Skeletal muscle satellite cell (primary cell): ENCODE data around the gene HSPA6.

Experiments
- H3K27me3 ChIP-seq: 2 replicates; pipeline ENCODE4 v1.7.0; 2013; ENCODE audit warnings: low read length; ENCODE audit not compliant: control insufficient read depth, insufficient read depth
- H3K36me3 ChIP-seq: 2 replicates; pipeline ENCODE4 v1.7.0; 2013; ENCODE audit warnings: mild to moderate bottlenecking, control low read depth, low read length; ENCODE audit not compliant: insufficient read depth
- H3K4me1 ChIP-seq: 2 replicates; pipeline ENCODE4 v1.7.0; 2013; ENCODE audit warnings: low read length; ENCODE audit not compliant: control insufficient read depth, insufficient read depth
- H3K4me2 ChIP-seq: 2 replicates; pipeline ENCODE4 v1.7.0; 2013; ENCODE audit warnings: mild to moderate bottlenecking, low read length
- H3K4me3 ChIP-seq: 2 replicates; pipeline ENCODE4 v1.7.0; 2013; ENCODE audit warnings: low read length
- H3K9ac ChIP-seq: 2 replicates; pipeline ENCODE4 v1.7.0; 2013; ENCODE audit warnings: mild to moderate bottlenecking, low read depth, low read length, moderate library complexity
- H3K9me3 ChIP-seq: replicated peaks from 2 replicates; pipeline ENCODE4 v1.7.0; 2013; ENCODE audit warnings: mild to moderate bottlenecking, control low read depth, low read length

HSPA6 gene

DNA sequence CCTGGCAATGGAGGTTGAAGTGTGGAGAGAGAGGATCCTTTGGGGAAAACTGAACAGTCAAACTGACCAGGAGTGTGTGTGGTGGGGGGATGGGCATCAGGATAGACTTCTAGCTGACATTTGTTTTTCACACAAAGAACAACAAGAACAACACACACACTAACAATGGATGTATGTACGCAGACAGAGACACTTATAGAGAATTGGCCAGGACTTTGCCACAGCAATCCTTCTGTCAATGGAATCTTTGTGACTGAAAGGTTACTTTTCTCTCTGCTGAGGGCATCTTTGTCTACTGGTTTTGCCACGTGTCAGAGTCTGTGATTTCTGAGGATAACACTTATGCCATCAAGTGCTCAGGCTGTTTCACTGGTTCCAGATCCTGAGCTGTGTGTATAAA, 31.5 kb upstream of the HSPA6 start:
- no peak overlapping the region for H3K9ac ChIP-seq
- H3K36me3 ChIP-seq: no peaks in the 10 kb centered on the region
- H3K9me3 ChIP-seq: no peaks in the 10 kb centered on the region
- H3K4me1 ChIP-seq: no peaks in the 10 kb centered on the region
- H3K4me3 ChIP-seq: no peak overlapping the region
- no peak overlapping the region for H3K4me2 ChIP-seq
- peaks cover 78% of the 10 kb centered on the region for H3K27me3 ChIP-seq

DNA sequence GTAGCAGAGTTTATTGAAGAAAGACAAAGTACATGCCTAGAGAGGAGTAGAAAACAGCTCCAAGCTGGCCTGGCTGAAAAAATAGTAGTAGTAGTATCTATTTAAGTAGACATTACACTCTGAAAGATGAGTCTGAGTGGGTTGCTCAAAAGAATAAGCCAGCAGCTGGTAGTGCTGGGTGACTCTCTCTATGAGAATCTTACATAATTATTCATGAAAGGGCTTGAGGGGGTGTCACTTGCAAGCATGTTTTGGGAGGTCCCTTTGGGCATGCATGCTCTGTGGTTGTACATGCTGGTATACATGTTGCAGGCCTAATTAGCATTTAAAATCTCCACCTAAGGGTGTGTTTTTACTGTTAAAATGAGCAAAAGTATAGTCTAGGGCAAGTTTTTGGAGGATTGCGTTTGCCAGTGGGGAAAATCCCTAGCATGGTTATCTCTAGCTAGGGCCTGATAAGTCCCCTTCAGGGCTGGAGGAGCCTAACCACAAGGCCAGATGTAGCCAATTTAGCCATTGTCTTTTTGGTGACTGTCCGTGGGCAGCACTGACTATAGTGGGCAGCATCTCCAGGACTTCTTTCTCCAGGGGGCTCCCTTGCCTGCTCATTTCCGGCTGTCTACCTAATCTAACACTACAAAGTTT, 30.1 kb upstream of the HSPA6 start:
- Histone ChIP-seq H3K27me3 (peaks cover 72% of the 10 kb centered on the region), H3K9me3 (no peaks in the 10 kb centered on the region), H3K4me3 (no peak overlapping the region), H3K4me2 (no peak overlapping the region), H3K36me3 (no peaks in the 10 kb centered on the region), H3K9ac (no peak overlapping the region), H3K4me1 (no peaks in the 10 kb centered on the region)

DNA sequence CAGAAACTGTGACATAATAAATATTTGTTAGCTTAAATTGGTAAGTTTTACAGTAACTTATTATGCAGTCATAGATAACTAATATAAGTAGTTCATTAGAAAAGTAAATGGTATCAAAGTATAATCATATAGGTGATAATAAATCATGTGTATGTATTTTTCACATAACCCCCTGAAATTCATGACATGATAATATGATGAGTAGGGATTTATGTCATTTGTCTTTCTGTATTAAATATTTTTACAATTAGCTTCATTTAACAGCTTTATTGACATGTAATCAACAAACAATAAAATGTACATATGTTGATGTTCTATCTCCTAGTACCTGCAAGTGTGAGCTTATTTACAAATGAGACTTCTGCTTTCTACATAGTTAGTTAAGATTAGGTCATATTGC, 28.9 kb upstream of the HSPA6 start:
- no peak overlapping the region for H3K4me2 ChIP-seq
- no peaks in the 10 kb centered on the region for H3K4me1 ChIP-seq
- H3K36me3 ChIP-seq: no peaks in the 10 kb centered on the region
- H3K4me3 ChIP-seq: no peak overlapping the region
- no peaks in the 10 kb centered on the region for H3K9me3 ChIP-seq
- H3K9ac ChIP-seq: no peak overlapping the region
- peaks cover 71% of the 10 kb centered on the region for H3K27me3 ChIP-seq

DNA sequence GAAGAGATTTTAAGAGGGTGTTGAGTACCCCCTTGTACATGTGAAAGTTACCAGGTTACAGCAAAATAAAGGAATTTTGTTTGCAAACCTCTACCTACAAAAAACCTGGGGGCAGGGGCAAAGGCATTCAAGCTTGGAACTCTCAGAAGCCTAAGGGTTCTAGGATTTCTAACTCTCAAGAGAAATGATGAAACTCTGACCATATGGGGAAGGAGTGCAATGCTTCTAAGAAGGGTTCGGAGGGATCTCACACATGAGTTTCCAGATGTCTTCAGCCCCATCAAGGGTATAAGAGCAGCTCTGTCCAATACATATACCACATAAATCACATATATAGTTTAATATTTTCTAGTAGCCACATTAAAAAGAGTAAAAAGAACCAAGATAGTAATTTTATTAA, 26.4 kb upstream of the HSPA6 start:
- H3K36me3 ChIP-seq: no peaks in the 10 kb centered on the region
- H3K4me2 ChIP-seq: no peak overlapping the region
- H3K4me3 ChIP-seq: no peak overlapping the region
- H3K4me1 ChIP-seq: no peaks in the 10 kb centered on the region
- H3K9ac ChIP-seq: no peak overlapping the region
- peaks cover 55% of the 10 kb centered on the region for H3K27me3 ChIP-seq
- H3K9me3 ChIP-seq: no peaks in the 10 kb centered on the region

DNA sequence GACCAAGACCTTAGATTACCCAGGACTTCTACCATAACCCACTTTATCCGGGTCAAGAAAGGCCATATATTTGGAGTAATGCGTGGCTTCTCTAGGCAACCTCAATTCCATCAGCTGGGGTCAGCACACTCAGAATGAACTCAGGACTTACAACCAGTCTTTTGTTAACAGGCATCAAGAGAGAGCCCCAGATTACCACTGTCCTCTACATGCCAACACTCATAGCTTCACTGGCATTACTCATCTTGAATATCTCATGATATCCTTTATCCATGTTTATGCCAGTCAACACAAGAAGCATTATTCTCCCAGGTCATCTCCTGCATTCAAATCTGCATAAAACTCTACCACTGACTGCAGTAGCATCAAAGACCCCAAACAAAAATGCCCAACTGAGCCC, 25.7 kb upstream of the HSPA6 start:
- Histone ChIP-seq H3K4me3 (no peak overlapping the region), H3K4me1 (no peaks in the 10 kb centered on the region)

DNA sequence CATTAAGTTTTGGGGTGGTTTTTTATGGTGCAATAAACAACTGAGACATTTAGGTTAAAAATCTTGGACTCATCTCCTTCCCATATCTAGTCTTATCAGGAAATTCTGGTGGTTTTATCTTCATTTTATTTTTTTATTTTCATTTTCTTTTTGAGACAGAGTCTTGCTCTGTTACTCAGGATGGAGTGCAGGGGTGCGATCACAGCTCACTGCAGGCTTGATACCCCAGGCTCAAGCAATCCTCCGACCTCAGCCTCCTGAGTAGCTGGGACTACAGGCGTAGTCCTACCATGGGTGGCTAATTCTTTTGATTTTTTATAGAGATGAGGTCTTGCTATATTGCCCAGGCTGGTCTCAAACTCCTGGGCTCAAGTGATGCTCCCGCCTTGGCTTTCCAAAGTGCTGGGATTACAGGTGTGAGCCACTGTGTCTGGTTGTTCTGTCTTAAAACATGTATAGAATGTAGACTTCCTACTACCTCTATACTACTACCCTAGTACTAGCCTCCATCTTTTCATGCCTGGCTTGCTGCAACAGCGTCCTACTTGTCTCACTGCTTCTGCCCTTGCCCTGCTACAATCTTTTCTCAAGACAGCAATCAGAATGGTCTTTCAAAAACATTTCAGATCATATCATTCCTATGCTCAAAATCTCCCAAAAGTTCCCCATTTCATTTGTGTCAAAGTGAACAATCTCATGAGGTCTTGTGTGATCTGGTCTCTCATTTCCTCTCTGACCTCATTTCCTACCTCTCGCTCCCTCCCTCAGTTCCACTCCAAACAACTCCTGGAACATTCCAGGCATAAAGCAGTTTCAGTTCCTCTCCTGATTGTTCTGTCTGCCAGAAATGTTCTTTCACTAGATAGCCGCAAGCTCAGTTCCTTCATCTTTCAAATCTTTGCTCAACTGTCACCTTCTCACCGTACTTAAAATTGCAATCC, 25.0 kb upstream of the HSPA6 start:
- no peak overlapping the region for H3K4me3 ChIP-seq
- H3K9me3 ChIP-seq: no peaks in the 10 kb centered on the region
- no peaks in the 10 kb centered on the region for H3K4me1 ChIP-seq
- H3K27me3 ChIP-seq: peaks cover 44% of the 10 kb centered on the region
- no peak overlapping the region for H3K4me2 ChIP-seq
- H3K36me3 ChIP-seq: no peaks in the 10 kb centered on the region
- H3K9ac ChIP-seq: no peak overlapping the region

More for the DNA sequence above, 25.7 kb upstream of the HSPA6 start:
- no peaks in the 10 kb centered on the region for H3K36me3 ChIP-seq
- no peak overlapping the region for H3K9ac ChIP-seq
- peaks cover 51% of the 10 kb centered on the region for H3K27me3 ChIP-seq
- H3K4me2 ChIP-seq: no peak overlapping the region
- no peaks in the 10 kb centered on the region for H3K9me3 ChIP-seq

DNA sequence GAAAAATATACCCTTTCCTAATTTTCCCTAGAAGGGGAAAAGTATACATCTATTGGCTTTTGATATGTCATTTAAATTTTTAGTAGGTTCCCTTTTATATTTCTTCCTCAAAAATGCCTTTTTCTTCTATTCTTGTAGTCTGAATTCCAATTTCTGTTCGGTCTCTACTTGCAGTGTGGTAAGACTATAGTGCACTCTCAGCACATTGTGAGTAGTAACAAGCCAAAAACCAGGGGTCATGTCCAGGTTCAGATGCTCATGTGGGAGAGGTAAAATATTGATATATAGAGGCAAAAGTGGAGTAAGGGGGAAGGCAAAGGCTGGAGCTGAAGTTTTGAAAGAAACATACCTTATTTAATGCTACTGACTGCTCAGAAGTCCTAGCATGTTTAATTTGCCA, 23.1 kb upstream of the HSPA6 start:
- H3K4me1 ChIP-seq: no peaks in the 10 kb centered on the region
- no peak overlapping the region for H3K4me2 ChIP-seq
- H3K4me3 ChIP-seq: no peak overlapping the region
- no peaks in the 10 kb centered on the region for H3K9me3 ChIP-seq
- no peaks in the 10 kb centered on the region for H3K36me3 ChIP-seq
- peaks cover 36% of the 10 kb centered on the region for H3K27me3 ChIP-seq
- no peak overlapping the region for H3K9ac ChIP-seq

DNA sequence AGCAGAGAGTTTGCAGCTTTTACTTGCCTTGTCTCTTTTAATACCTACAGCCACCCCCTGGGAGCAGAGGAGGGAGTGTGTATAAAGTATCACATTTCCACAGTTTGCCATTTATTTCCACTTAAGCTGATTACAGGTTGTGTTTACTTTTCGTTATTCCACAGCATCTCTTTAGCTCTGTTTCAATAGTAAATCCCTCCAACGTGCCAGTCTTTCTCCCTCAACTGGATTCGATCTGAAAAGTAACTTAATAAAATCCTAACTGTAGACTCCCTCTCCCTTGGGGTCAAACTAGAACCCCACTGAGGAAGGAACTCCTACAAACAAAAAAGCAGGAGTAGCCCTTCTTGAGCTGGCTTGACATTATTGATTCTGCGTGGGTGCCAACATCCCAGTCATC, 22.2 kb upstream of the HSPA6 start:
- Histone ChIP-seq H3K4me2 (no peak overlapping the region), H3K9ac (no peak overlapping the region), H3K9me3 (no peaks in the 10 kb centered on the region), H3K4me1 (no peaks in the 10 kb centered on the region), H3K27me3 (peaks cover 37% of the 10 kb centered on the region), H3K36me3 (no peaks in the 10 kb centered on the region), H3K4me3 (no peak overlapping the region)

DNA sequence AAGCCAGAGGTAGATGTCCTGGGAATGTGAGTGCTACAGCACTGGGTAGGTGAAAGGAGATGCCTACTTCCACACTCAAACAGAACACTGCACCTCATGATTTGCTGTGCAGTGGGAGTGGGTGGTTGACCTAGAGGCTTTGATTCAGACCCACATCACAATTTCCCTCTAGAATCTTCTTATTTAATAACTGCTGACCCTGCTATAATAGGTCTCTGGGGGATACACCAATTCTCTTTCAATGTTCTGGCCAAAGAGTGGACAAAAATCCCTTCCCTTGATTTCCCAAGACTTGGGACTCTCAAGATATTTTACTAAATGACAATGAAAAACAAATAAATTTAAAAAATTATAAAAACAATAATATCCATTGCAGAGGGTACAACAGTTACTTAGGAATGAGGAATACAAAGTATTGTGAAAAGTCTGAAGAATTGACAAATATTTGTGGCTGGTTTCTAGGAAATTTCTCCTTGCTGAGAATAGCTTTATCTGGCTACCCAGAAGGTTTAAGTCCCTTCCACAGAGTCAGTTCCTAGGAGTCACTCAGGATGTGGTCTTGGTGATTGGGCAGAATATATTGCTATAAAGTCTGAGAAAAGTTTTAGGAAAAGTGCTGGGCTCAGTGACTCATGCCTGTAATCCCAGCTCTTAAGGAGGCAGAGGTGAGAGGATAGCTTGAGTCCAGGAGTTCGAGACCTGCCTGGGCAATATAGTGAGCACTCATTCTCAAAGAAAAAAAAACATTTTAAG, 21.5 kb upstream of the HSPA6 start:
- H3K4me3 ChIP-seq: no peak overlapping the region
- H3K36me3 ChIP-seq: no peaks in the 10 kb centered on the region
- no peaks in the 10 kb centered on the region for H3K9me3 ChIP-seq
- H3K27me3 ChIP-seq: peaks cover 34% of the 10 kb centered on the region
- no peaks in the 10 kb centered on the region for H3K4me1 ChIP-seq
- no peak overlapping the region for H3K9ac ChIP-seq
- H3K4me2 ChIP-seq: no peak overlapping the region

DNA sequence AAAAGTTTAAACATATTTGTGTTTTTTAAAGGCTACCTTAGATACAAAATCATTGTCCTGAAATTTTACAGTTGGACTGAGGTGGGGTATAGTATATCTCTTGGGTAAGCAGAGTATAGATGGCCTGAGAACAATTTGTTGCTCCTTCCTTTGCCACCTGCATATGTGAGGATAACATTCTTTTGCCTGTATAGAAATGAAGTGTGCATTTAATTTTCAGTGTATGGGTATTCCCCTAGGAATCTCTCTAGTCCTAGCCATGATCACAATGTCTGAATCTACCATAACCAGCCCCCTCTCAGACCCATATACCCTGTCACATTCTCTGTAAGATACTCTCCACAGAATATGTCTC, 21.0 kb upstream of the HSPA6 start:
- peaks cover 33% of the 10 kb centered on the region for H3K27me3 ChIP-seq
- H3K4me1 ChIP-seq: no peaks in the 10 kb centered on the region
- no peaks in the 10 kb centered on the region for H3K36me3 ChIP-seq
- H3K9me3 ChIP-seq: no peaks in the 10 kb centered on the region
- no peak overlapping the region for H3K9ac ChIP-seq
- H3K4me3 ChIP-seq: no peak overlapping the region
- no peak overlapping the region for H3K4me2 ChIP-seq

DNA sequence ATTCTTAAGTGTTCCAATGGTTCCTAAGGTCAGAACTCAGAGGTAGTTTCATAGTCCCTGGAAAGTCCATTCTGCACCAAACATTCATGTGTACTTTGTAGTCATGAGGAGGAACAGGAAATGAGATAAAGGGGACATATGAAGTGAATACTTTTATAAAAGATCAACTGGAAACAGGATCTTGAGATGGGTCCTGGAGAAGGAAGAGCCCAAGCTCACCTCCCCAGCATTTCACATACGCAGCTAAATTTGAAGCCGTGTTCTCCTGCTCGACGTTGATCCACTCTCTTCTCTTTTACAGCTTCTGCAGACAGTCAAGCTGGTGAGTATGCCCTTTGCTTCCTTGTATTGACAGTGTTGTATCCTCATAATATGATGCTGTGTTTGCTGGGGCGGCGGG, 18.7 kb upstream of the HSPA6 start:
- no peaks in the 10 kb centered on the region for H3K4me1 ChIP-seq
- H3K9ac ChIP-seq: no peak overlapping the region
- peaks cover 15% of the 10 kb centered on the region for H3K27me3 ChIP-seq
- H3K36me3 ChIP-seq: no peaks in the 10 kb centered on the region
- H3K4me2 ChIP-seq: no peak overlapping the region
- H3K4me3 ChIP-seq: no peak overlapping the region
- no peaks in the 10 kb centered on the region for H3K9me3 ChIP-seq
